Measurements from ENCODE around the gene POLR3A. TPM values are rescaled to one million over a fixed set of nuclear protein-coding genes. Genes with fewer than 3 reads are reported as not detected.
"Not testable (repeated sequence)": the region's sequence is repeated elsewhere in the genome, so short reads cannot be mapped to it uniquely, and the experiment has no call there.

The POLR3A gene
- total and polyA plus RNA-seq, 2 of the 13 experiments (the other 11 are each of a cell fraction or from before 2014, with no cell fraction given) = 13.6 to 19.2 TPM

- ChIA-PET CTCF (ENCODE audit: low intra/inter-chr PET ratio, low total read pairs) (no interaction called here), POLR2A (no interaction called here)
- TF ChIP-seq MXI1 (IDR thresholded peaks at IDR 0.05; ENCODE audit: borderline replicate concordance, low read depth, low read length) (no peak), RNF2 (conservative IDR thresholded peaks at IDR 0.05; ENCODE audit: low read depth) (no peak), PHF20 (CRISPR knock-in tag; IDR thresholded peaks at IDR 0.05) (no peak), ARID4A (CRISPR knock-in tag; IDR thresholded peaks at IDR 0.05; ENCODE audit: borderline replicate concordance) (no peak)
- H3K27me3 ChIP-seq (ENCODE audit: control insufficient read depth in 1 of 2, insufficient read depth in 2 of 2, low read length in 2 of 2) = no peaks in the 10 kb centered on the region
- no peak overlapping the region for H3K4me2 ChIP-seq (ENCODE audit: low read depth, low read length)
- no TSS peak for BruUV-seq (replicated peaks)
- H3K27ac ChIP-seq (ENCODE audit: extremely low read length, insufficient read depth, low read length) = no peak overlapping the region
- intact Hi-C loops (cut with micrococcal nuclease; ENCODE audit: unreplicated experiment) (no loop called here), in situ Hi-C loops (cut with HindIII; ENCODE audit: extremely low pct_ligation_motif_present, low pct_unique_long_range_greater_than_20kb) (no loop called here)
- H4K20me1 ChIP-seq (ENCODE audit: insufficient read depth, low read length) = no peaks in the 10 kb centered on the region
- no peak for DNase-seq (ENCODE audit: low spot score)
- H3K9ac ChIP-seq (ENCODE audit: insufficient read depth, low read depth, low read length) = no peak overlapping the region
- no peaks in the 10 kb centered on the region for H3K79me2 ChIP-seq (ENCODE audit: insufficient read depth, low read length)
- FAIRE-seq = no peak
- H2AFZ ChIP-seq (ENCODE audit: low read length) = no peak overlapping the region
- H3K9me3 ChIP-seq (ENCODE audit: low read length) = no peaks in the 10 kb centered on the region
- peaks cover 11 to 58% of the 10 kb centered on the region in 2 experiments for H3K36me3 ChIP-seq (replicated peaks in 1 of 2; ENCODE audit: control insufficient read depth in 1 of 2, insufficient read depth in 2 of 2, low read length in 2 of 2)
- no peak overlapping the region for H3K4me3 ChIP-seq (replicated peaks in 1 of 3; ENCODE audit: insufficient read depth in 1 of 3, low read depth in 2 of 3, low read length in 3 of 3)
- ATAC-seq = no peak
- no peaks in the 10 kb centered on the region for H3K4me1 ChIP-seq (ENCODE audit: insufficient read depth, low read length)
These were observed 29.1 kb downstream of the POLR3A start for GRCh38 chr10:78000206-78000605.

GRCh38 chr10:77998780-77999179 lies 30.5 kb downstream of the POLR3A start:
- intact Hi-C loops (cut with micrococcal nuclease; ENCODE audit: unreplicated experiment) = not testable (repeated sequence)

More at GRCh38 chr10:77998780-77999179, 30.5 kb downstream of the POLR3A start:
- H3K4me2 ChIP-seq (ENCODE audit: low read depth, low read length); FAIRE-seq; H2AFZ ChIP-seq (ENCODE audit: low read length); DNase-seq (ENCODE audit: low spot score); H3K27me3 ChIP-seq (ENCODE audit: control insufficient read depth in 1 of 2, insufficient read depth in 2 of 2, low read length in 2 of 2); ATAC-seq; H3K4me3 ChIP-seq (replicated peaks in 1 of 3; ENCODE audit: insufficient read depth in 1 of 3, low read depth in 2 of 3, low read length in 3 of 3); H4K20me1 ChIP-seq (ENCODE audit: insufficient read depth, low read length); H3K9me3 ChIP-seq (ENCODE audit: low read length); in situ Hi-C loops (cut with HindIII; ENCODE audit: extremely low pct_ligation_motif_present, low pct_unique_long_range_greater_than_20kb); H3K27ac ChIP-seq (ENCODE audit: extremely low read length, insufficient read depth, low read length); BruUV-seq (replicated peaks); CTCF ChIA-PET (ENCODE audit: low intra/inter-chr PET ratio, low total read pairs); H3K4me1 ChIP-seq (ENCODE audit: insufficient read depth, low read length); H3K79me2 ChIP-seq (ENCODE audit: insufficient read depth, low read length); POLR2A ChIA-PET; H3K9ac ChIP-seq (ENCODE audit: insufficient read depth, low read depth, low read length): not testable (repeated sequence)
- H3K36me3 ChIP-seq (replicated peaks in 1 of 2; ENCODE audit: control insufficient read depth in 1 of 2, insufficient read depth in 2 of 2, low read length in 2 of 2) = peaks cover 11 to 50% of the 10 kb centered on the region in 2 experiments
- 92% methylated on average over 5 of the region's 5 CpGs for WGBS (ENCODE audit: low lambda C conversion rate)
